ENCODE data around the gene ABCA10.

GRCh38 chr17:69098625-69099024 lies 130.0 kb downstream of the ABCA10 start:
- no peak for TF ChIP-seq CTCF (IDR thresholded peaks at IDR 0.05)
- no peak for TF ChIP-seq EP300 (IDR thresholded peaks at IDR 0.05)

Measured in esophagus muscularis mucosa (tissue), 3 donors.